GM12878 (cell line): ENCODE measurements around the gene TMC2. TPM values are rescaled to one million over a fixed set of nuclear protein-coding genes. Genes with fewer than 3 reads are reported as not detected.

Experiments
- ATAC-seq: fragments of 200-7000 bp; cut with Tn5 transposase; 3 replicates; pipeline ENCODE4 v1.9.1; 2020; ENCODE audit warnings: mild to moderate bottlenecking, moderate library complexity
- BruUV-seq: library from RNA; stranded (reverse); fragments of 400-500 nt; replicated peaks from 2 replicates; lab custom pipeline; 2021; lab: Mats Ljungman, UMichigan
- CTCF ChIA-PET: fragments of 300-600 bp; sonication (Branson Sonifier 250); formaldehyde crosslinking; extraction: SDS; loops from one replicate; lab custom pipeline; 2021; ENCODE audit warnings: inconsistent platforms; lab: Yijun Ruan, JAX
- POLR2A ChIA-PET: fragments of 350-600 bp; formaldehyde crosslinking; extraction: SDS; loops from one replicate; lab custom pipeline; 2021; ENCODE audit warnings: inconsistent platforms; lab: Charles Lee
- RAD21 ChIA-PET: fragments of 300-600 bp; sonication (Branson Sonifier 250); formaldehyde crosslinking; loops from one replicate; lab custom pipeline; 2023; ENCODE audit warnings: antibody characterized with exemption; ENCODE audit not compliant: unreplicated experiment; lab: Charles Lee
- SMC1A ChIA-PET: fragments of 300-600 bp; sonication (Branson Sonifier 250); formaldehyde crosslinking; loops from one replicate; lab custom pipeline; 2023; ENCODE audit not compliant: unreplicated experiment, uncharacterized antibody; lab: Charles Lee
- DNase-seq: peaks from one replicate; pipeline ENCODE4 v3.0.0-alpha.2; 2011; ENCODE audit warnings: low read depth, low spot score
- FAIRE-seq: peaks from 3 replicates; lab custom pipeline; 2011; peaks lifted over from hg19 to GRCh38; lab: Jason Lieb, UNC
- H2AFZ ChIP-seq: 2 replicates; pipeline ENCODE4 v1.6.0; 2011; ENCODE audit warnings: low read depth, low read length, control low read depth; ENCODE audit not compliant: control insufficient read depth
- H3K27ac ChIP-seq: 2 replicates; pipeline ENCODE4 v1.5.1; 2011; ENCODE audit warnings: control low read depth; ENCODE audit not compliant: control insufficient read depth, insufficient read depth
- H3K27me3 ChIP-seq, 2 experiments: replicated peaks in 1 of 2; 2 replicates each; pipeline versions ENCODE4 v1.6.0 to v1.6.1; 2011; ENCODE audit warnings: low read length in 1 of 2; ENCODE audit not compliant: control insufficient read depth in 2 of 2, insufficient read depth in 2 of 2
- H3K36me3 ChIP-seq, 2 experiments: 2 replicates each; pipeline ENCODE4 v1.5.1; 2011; ENCODE audit warnings: low read length in 1 of 2; ENCODE audit not compliant: control insufficient read depth in 2 of 2, insufficient read depth in 2 of 2
- H3K4me1 ChIP-seq: 2 replicates; pipeline ENCODE4 v1.6.1; 2011; ENCODE audit warnings: mild to moderate bottlenecking, low read length, moderate library complexity, mixed read lengths; ENCODE audit not compliant: control insufficient read depth, insufficient read depth
- H3K4me2 ChIP-seq: 2 replicates; pipeline ENCODE4 v1.6.0; 2011; ENCODE audit warnings: control low read depth; ENCODE audit not compliant: control insufficient read depth, insufficient read depth
- H3K4me3 ChIP-seq: fragments of 200-600 bp; sonication (generic); 2 replicates; pipeline ENCODE4 v1.5.1; 2016
- H3K79me2 ChIP-seq: 2 replicates; pipeline ENCODE4 v1.6.0; 2011; ENCODE audit warnings: low read length; ENCODE audit not compliant: control insufficient read depth, insufficient read depth
- H3K9ac ChIP-seq: 2 replicates; pipeline ENCODE4 v1.8.0; 2011; ENCODE audit warnings: low read length, control low read depth, mixed read lengths; ENCODE audit not compliant: control insufficient read depth, insufficient read depth
- H3K9me3 ChIP-seq: replicated peaks from 3 replicates; pipeline ENCODE4 v1.5.1; 2011; ENCODE audit warnings: mild to moderate bottlenecking, low read length; ENCODE audit not compliant: control insufficient read depth, insufficient read depth
- H4K20me1 ChIP-seq: 2 replicates; pipeline ENCODE4 v1.6.0; 2011; ENCODE audit not compliant: control insufficient read depth, insufficient read depth
- CBFB ChIP-seq: IDR thresholded peaks from 2 replicates; pipeline ENCODE4 v1.6.1; 2016; ENCODE audit warnings: antibody characterized with exemption, low read depth
- CHD4 ChIP-seq: fragments of 200-600 bp; sonication (generic); IDR thresholded peaks from 2 replicates; pipeline ENCODE4 v1.6.1; 2016; ENCODE audit warnings: mild to moderate bottlenecking
- CREM ChIP-seq: IDR thresholded peaks from 2 replicates; pipeline ENCODE4 v1.6.1; 2014; ENCODE audit warnings: antibody characterized with exemption, low read depth
- EGR1 ChIP-seq, 2 experiments: IDR thresholded peaks; 1 replicate in 1 of 2; 2 replicates in 1 of 2; pipeline ENCODE4 v1.6.1; 2011 to 2012; ENCODE audit warnings: low read depth in 2 of 2, low read length in 2 of 2, borderline replicate concordance in 1 of 2, mild to moderate bottlenecking in 1 of 2, moderate library complexity in 1 of 2
- FOXK2 ChIP-seq: fragments of 450-650 bp; IDR thresholded peaks from 2 replicates; pipeline ENCODE4 v1.6.1; 2017; ENCODE audit warnings: mild to moderate bottlenecking, moderate library complexity
- HDAC2 ChIP-seq: fragments of 200-600 bp; sonication (generic); IDR thresholded peaks from 2 replicates; pipeline ENCODE4 v1.6.1; 2017
- JUNB ChIP-seq: IDR thresholded peaks from 2 replicates; pipeline ENCODE4 v1.6.1; 2016; ENCODE audit warnings: antibody characterized with exemption, mild to moderate bottlenecking
- NFIC ChIP-seq: IDR thresholded peaks from 2 replicates; pipeline ENCODE4 v1.6.1; 2012; ENCODE audit warnings: low read depth, mild to moderate bottlenecking, inconsistent platforms, low read length, moderate library complexity
- NFYB ChIP-seq: IDR thresholded peaks from 2 replicates; pipeline ENCODE4 v1.6.1; 2011; ENCODE audit warnings: low read depth, mild to moderate bottlenecking, low read length, improper control_type of control experiment, moderate library complexity; ENCODE audit not compliant: insufficient read depth
- PAX5 ChIP-seq: IDR thresholded peaks from 2 replicates; pipeline ENCODE4 v1.6.1; 2011; ENCODE audit warnings: low read depth, low read length, borderline replicate concordance
- SIN3A ChIP-seq: IDR thresholded peaks from 2 replicates; pipeline ENCODE4 v1.6.1; 2012; ENCODE audit warnings: low read depth, low read length, improper control_type of control experiment
- TCF3 ChIP-seq: IDR thresholded peaks from 2 replicates; pipeline ENCODE4 v1.6.1; 2012; ENCODE audit warnings: low read depth, mild to moderate bottlenecking, low read length, borderline replicate concordance; ENCODE audit not compliant: insufficient read depth
- ZNF622 ChIP-seq: fragments of 450-650 bp; IDR thresholded peaks from 2 replicates; pipeline ENCODE4 v1.6.1; 2017; ENCODE audit warnings: mild to moderate bottlenecking, inconsistent platforms
- WGBS: methylation state at CpG from one replicate; pipeline ENCODE4 v1.1.6; 2016; ENCODE audit warnings: low lambda C conversion rate; ENCODE audit not compliant: insufficient replicate concordance, insufficient coverage; ENCODE audit errors: missing lambda C conversion rate; 5-methylcytosine and 5-hydroxymethylcytosine counted together
- in situ Hi-C: fragments of 300-500 bp; cut with MboI; formaldehyde crosslinking; loops from 9 replicates; pipeline ENCODE4 v1.14.3; 2018; ENCODE audit warnings: mixed read lengths
- intact Hi-C: fragments of 100-400 bp; cut with micrococcal nuclease; formaldehyde crosslinking; loops from one replicate; pipeline ENCODE4 v1.14.2; 2022; ENCODE audit not compliant: unreplicated experiment
- polyA plus RNA-seq, 11 experiments: library from polyadenylated mRNA; depleted of rRNA in 4 of 11; unstranded in 6 of 11; stranded (reverse) in 5 of 11; fragments of >200 nt; fragmentation: Nextera tagmentation in 4 of 11; fragmentation: Illumina TruSeq in 1 of 11; extraction: Ambion mirVana in 4 of 11; extraction: Trizol in 1 of 11; gene quantifications; 1 replicate in 1 of 11; 2 replicates in 10 of 11; pipeline versions ENCODE4 v1.2.1 to v1.2.3, GENCODE V29; 2011 to 2016; ENCODE audit warnings: inconsistent platforms in 2 of 11, missing spikeins in 2 of 11, low read depth in 1 of 11
- total RNA-seq, 4 experiments: library from RNA; depleted of rRNA in 3 of 4; stranded (reverse); fragments of >200 nt in 3 of 4; fragmentation: Illumina TruSeq in 1 of 4; extraction: Trizol in 1 of 4; gene quantifications; 2 replicates each; pipeline versions ENCODE4 v1.2.1 to v1.2.3, GENCODE V29; 2013 to 2021
- TF ChIP-seq, protein P1 (sequence below): IDR thresholded peaks from 2 replicates; pipeline ENCODE4 v1.6.1; 2012; ENCODE audit warnings: low read depth, low read length, improper control_type of control experiment
- TF ChIP-seq, protein P2 (sequence below): fragments of 450-650 bp; formaldehyde crosslinking; IDR thresholded peaks from 2 replicates; pipeline ENCODE4 v1.5.0; 2022; ENCODE audit warnings: mild to moderate bottlenecking, missing genetic modification characterization
- TF ChIP-seq, protein P3 (sequence below): fragments of 450-650 bp; IDR thresholded peaks from 2 replicates; pipeline ENCODE4 v1.6.1; 2016; ENCODE audit warnings: mild to moderate bottlenecking, moderate library complexity, borderline replicate concordance

Gene TMC2
- total and polyA plus RNA-seq, 10 of the 15 experiments (the other 5 are each of a cell fraction or from before 2014, with no cell fraction given): 0.08 TPM; not detected in 9

DNA sequence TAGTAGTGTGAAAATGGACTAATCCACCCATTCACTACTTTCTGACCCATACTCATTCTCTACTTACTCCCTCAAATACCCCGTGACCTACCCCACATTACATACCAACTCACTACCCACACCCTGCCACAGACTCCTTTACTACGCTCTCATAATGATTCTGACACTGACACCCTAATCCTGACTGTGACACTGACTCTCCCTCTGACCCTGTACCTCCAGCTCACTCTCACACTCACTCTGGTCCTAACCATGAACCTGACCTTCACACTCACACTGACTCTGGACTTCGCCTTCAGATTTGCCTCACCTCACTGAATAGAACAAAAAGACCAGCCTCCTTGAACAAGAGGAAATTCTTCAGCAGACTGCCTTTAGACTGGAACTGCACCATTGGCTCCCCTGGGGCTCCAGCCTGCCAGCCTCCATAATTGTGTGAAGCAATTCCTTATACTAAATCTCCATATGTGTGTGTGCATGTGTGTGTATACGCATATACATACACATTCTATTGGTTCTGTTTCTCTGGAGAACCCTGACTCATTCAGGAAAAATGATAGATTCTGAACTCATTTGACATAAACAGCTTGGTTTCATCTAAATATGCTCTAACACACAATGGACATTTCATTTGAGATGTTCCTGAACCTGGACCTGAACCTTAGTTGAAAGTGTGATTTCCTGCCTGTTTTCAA lies 17.1 kb upstream of the TMC2 start:
- Histone ChIP-seq H3K79me2 (no peaks in the 10 kb centered on the region), H4K20me1 (no peaks in the 10 kb centered on the region), H3K4me3 (no peak overlapping the region), H3K36me3 (no peaks in the 10 kb centered on the region), H2AFZ (no peak overlapping the region), H3K9ac (no peak overlapping the region), H3K27ac (no peak overlapping the region), H3K4me2 (no peak overlapping the region), H3K4me1 (no peaks in the 10 kb centered on the region), H3K9me3 (no peaks in the 10 kb centered on the region), H3K27me3 (peaks cover 0 to 4% of the 10 kb centered on the region in 2 experiments; a peak in 3 of 4 replicates)
- DNase-seq (no peak), FAIRE-seq (no peak), ATAC-seq (no peak)
- CTCF ChIA-PET: interaction anchor here (1.1 to 5.4 kb wide), 11 partner anchors 10 to 482 kb away, joined by 3 to 86 read pairs (median 5); partner anchors contain the start of gene ZNF343
- BruUV-seq: no TSS peak
- SMC1A ChIA-PET: interaction anchor here (1.1 kb wide), 1 partner anchor 11 kb away, joined by 3 read pairs; the partner anchor contains the start of gene ZNF343
- POLR2A ChIA-PET: interaction anchor here (1.2 kb wide), 1 partner anchor 133 kb away, joined by 4 read pairs; the partner anchor contains the start of gene NOP56
- RAD21 ChIA-PET: no interaction called here
- intact Hi-C loops: no loop called here
- in situ Hi-C loops: no loop called here
- 72% methylated on average over 4 of the region's 4 CpGs for WGBS
- TF ChIP-seq, protein P1, sequence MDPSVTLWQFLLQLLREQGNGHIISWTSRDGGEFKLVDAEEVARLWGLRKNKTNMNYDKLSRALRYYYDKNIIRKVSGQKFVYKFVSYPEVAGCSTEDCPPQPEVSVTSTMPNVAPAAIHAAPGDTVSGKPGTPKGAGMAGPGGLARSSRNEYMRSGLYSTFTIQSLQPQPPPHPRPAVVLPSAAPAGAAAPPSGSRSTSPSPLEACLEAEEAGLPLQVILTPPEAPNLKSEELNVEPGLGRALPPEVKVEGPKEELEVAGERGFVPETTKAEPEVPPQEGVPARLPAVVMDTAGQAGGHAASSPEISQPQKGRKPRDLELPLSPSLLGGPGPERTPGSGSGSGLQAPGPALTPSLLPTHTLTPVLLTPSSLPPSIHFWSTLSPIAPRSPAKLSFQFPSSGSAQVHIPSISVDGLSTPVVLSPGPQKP: no peak
- TF ChIP-seq SIN3A (no peak), FOXK2 (no peak), CREM (no peak), ZNF622 (no peak), JUNB (no peak), PAX5 (no peak), NFIC (no peak), CHD4 (no peak), NFYB (no peak), HDAC2 (no peak), CBFB (no peak), EGR1 (IDR thresholded peaks at IDR 0.05; ENCODE audit: borderline replicate concordance in 1 of 2, low read depth in 2 of 2, low read length in 2 of 2) (no peak), TCF3 (no peak)
- TF ChIP-seq, protein P2, sequence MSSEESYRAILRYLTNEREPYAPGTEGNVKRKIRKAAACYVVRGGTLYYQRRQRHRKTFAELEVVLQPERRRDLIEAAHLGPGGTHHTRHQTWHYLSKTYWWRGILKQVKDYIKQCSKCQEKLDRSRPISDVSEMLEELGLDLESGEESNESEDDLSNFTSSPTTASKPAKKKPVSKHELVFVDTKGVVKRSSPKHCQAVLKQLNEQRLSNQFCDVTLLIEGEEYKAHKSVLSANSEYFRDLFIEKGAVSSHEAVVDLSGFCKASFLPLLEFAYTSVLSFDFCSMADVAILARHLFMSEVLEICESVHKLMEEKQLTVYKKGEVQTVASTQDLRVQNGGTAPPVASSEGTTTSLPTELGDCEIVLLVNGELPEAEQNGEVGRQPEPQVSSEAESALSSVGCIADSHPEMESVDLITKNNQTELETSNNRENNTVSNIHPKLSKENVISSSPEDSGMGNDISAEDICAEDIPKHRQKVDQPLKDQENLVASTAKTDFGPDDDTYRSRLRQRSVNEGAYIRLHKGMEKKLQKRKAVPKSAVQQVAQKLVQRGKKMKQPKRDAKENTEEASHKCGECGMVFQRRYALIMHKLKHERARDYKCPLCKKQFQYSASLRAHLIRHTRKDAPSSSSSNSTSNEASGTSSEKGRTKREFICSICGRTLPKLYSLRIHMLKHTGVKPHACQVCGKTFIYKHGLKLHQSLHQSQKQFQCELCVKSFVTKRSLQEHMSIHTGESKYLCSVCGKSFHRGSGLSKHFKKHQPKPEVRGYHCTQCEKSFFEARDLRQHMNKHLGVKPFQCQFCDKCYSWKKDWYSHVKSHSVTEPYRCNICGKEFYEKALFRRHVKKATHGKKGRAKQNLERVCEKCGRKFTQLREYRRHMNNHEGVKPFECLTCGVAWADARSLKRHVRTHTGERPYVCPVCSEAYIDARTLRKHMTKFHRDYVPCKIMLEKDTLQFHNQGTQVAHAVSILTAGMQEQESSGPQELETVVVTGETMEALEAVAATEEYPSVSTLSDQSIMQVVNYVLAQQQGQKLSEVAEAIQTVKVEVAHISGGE (CRISPR knock-in tag): no peak
- TF ChIP-seq, protein P3, sequence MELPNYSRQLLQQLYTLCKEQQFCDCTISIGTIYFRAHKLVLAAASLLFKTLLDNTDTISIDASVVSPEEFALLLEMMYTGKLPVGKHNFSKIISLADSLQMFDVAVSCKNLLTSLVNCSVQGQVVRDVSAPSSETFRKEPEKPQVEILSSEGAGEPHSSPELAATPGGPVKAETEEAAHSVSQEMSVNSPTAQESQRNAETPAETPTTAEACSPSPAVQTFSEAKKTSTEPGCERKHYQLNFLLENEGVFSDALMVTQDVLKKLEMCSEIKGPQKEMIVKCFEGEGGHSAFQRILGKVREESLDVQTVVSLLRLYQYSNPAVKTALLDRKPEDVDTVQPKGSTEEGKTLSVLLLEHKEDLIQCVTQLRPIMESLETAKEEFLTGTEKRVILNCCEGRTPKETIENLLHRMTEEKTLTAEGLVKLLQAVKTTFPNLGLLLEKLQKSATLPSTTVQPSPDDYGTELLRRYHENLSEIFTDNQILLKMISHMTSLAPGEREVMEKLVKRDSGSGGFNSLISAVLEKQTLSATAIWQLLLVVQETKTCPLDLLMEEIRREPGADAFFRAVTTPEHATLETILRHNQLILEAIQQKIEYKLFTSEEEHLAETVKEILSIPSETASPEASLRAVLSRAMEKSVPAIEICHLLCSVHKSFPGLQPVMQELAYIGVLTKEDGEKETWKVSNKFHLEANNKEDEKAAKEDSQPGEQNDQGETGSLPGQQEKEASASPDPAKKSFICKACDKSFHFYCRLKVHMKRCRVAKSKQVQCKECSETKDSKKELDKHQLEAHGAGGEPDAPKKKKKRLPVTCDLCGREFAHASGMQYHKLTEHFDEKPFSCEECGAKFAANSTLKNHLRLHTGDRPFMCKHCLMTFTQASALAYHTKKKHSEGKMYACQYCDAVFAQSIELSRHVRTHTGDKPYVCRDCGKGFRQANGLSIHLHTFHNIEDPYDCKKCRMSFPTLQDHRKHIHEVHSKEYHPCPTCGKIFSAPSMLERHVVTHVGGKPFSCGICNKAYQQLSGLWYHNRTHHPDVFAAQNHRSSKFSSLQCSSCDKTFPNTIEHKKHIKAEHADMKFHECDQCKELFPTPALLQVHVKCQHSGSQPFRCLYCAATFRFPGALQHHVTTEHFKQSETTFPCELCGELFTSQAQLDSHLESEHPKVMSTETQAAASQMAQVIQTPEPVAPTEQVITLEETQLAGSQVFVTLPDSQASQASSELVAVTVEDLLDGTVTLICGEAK: no peak
